ENCODE data around the gene GPANK1. TPM values are rescaled to one million over a fixed set of nuclear protein-coding genes. Genes with fewer than 3 reads are reported as not detected.
A peak's percentile ranks its signal among the peaks of the same experiment; 100 is the strongest.

The GPANK1 gene
- total RNA-seq, 2 donors from 2014 or later: 16.1 to 21.3 TPM

DNA sequence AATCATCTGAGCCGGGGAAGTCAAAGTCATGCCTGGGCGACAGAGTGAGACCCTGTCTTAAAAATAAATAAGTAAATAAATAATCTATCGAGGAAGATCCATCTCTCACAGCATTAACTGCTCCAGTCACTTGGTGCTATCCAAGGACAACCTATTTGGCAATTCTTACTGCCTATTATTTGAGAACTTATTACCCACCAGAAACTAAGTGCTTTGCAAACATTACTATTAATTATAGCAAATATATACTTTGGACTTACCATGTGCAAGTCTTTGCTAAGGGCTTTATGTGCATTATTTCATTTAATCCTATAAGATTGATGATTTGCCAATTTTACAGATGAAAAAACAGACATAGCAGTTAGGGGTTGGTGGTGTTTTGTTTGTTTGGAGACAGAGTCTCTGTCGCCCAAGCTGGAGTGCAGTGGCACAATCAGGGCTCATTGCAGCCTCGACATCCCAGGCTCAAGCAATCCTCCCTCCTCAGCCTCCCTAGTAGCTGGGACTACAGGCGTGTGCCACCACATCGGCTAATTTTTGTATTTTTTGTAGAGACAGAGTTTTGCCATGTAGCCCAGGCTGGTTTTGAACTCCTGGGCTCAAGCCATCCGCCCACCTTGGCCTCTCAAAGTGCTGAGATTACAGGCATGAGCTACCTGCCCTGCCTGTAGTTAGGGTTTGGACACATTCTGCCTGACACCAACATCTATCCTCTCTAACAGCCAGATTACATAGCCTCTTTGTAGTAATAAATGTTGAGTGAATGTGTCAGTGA lies 10.0 kb downstream of the GPANK1 start:
- Histone ChIP-seq H3K4me1 (ENCODE audit: control insufficient read depth, insufficient read depth, low read length) (peaks cover 13% of the 10 kb centered on the region), H3K4me3 (ENCODE audit: low read length) (no peak overlapping the region), H3K27me3 (ENCODE audit: control insufficient read depth, insufficient read depth, low read length, poor library complexity, severe bottlenecking) (no peaks in the 10 kb centered on the region), H3K9me3 (ENCODE audit: control insufficient read depth, low read length) (no peaks in the 10 kb centered on the region), H3K27ac (ENCODE audit: low read depth, low read length) (no peak overlapping the region), H3K9ac (ENCODE audit: extremely low read depth, low read length, poor library complexity, severe bottlenecking) (no peak overlapping the region), H3K36me3 (ENCODE audit: control insufficient read depth, insufficient read depth, low read length) (peaks cover 14% of the 10 kb centered on the region)
- DNase-seq: no peak
- Mint-ChIP-seq H3K36me3 (ENCODE audit: low read depth) (peaks cover 33% of the 10 kb centered on the region), H3K9me3 (no peaks in the 10 kb centered on the region), H3K4me1 (peaks cover 14% of the 10 kb centered on the region), H3K4me3 (no peak overlapping the region), H3K27ac (no peak overlapping the region), H3K27me3 (ENCODE audit: insufficient read depth) (no peaks in the 10 kb centered on the region)
- TF ChIP-seq, protein P1, sequence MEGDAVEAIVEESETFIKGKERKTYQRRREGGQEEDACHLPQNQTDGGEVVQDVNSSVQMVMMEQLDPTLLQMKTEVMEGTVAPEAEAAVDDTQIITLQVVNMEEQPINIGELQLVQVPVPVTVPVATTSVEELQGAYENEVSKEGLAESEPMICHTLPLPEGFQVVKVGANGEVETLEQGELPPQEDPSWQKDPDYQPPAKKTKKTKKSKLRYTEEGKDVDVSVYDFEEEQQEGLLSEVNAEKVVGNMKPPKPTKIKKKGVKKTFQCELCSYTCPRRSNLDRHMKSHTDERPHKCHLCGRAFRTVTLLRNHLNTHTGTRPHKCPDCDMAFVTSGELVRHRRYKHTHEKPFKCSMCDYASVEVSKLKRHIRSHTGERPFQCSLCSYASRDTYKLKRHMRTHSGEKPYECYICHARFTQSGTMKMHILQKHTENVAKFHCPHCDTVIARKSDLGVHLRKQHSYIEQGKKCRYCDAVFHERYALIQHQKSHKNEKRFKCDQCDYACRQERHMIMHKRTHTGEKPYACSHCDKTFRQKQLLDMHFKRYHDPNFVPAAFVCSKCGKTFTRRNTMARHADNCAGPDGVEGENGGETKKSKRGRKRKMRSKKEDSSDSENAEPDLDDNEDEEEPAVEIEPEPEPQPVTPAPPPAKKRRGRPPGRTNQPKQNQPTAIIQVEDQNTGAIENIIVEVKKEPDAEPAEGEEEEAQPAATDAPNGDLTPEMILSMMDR (conservative IDR thresholded peaks at IDR 0.05): no peak
- WGBS, 2 experiments (ENCODE audit: insufficient coverage in 1 of 2, insufficient read length in 1 of 2): 85 to 97% methylated on average over 3 to 8 of the region's 8 CpGs

DNA sequence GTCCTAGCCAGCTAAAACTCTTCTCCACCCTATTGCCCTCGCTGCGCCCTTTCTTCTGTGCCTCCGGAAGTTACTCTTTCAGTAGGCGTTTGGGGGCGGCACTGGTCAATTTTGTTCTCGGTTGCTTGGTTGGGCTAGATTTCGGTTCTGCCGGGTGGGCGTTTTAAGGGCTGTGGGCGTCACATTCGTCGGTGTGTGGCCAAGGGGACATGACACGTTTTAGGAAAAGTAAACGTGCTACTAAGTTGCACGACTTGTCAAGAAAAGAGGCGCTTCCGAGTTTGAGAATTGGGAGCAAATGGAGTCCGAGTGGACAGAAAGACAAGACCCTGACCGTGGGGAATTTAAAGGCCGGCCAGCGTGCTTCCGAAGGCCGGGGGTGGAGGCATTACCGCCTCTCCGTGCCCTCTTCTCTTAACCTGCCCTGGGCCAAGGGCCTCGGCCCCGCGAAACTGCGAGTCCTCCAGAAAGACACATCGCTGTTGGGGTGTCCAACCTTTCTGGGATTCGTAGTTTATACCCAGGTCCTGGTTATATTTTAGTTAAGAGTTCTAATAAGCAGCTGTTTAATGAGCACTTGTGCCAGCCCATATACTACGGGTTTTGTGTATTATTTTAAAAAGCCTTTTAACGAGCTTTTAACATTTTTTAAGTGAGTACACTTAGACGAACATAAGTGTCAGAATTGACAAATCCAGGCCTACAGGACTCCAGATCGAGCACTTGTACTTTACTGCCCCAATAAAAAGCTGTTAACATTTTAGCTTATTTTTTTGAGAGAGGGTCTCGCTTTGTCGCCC lies 11.7 kb downstream of the GPANK1 start:
- H3K27me3 ChIP-seq (ENCODE audit: control insufficient read depth, insufficient read depth, low read length, poor library complexity, severe bottlenecking): no peaks in the 10 kb centered on the region
- H3K4me3 ChIP-seq (ENCODE audit: low read length): peak overlapping the region; percentile 92
- H3K4me1 ChIP-seq (ENCODE audit: control insufficient read depth, insufficient read depth, low read length): peaks cover 5% of the 10 kb centered on the region
- H3K9ac ChIP-seq (ENCODE audit: extremely low read depth, low read length, poor library complexity, severe bottlenecking): peak overlapping the region; percentile 84
- WGBS, 2 experiments (ENCODE audit: insufficient coverage in 1 of 2, insufficient read length in 1 of 2): 19 to 23% methylated on average over 27 to 37 of the region's 37 CpGs
- Mint-ChIP-seq H3K4me1 (peaks cover 10% of the 10 kb centered on the region), H3K27me3 (ENCODE audit: insufficient read depth) (no peaks in the 10 kb centered on the region), H3K4me3 (peak overlapping the region; percentile 98), H3K27ac (peak overlapping the region; percentile 100), H3K9me3 (no peaks in the 10 kb centered on the region), H3K36me3 (ENCODE audit: low read depth) (peaks cover 46% of the 10 kb centered on the region)
- peak; percentile 95 for DNase-seq
- peaks cover 30% of the 10 kb centered on the region for H3K36me3 ChIP-seq (ENCODE audit: control insufficient read depth, insufficient read depth, low read length)
- peak overlapping the region; percentile 99 for H3K27ac ChIP-seq (ENCODE audit: low read depth, low read length)
- H3K9me3 ChIP-seq (ENCODE audit: control insufficient read depth, low read length): no peaks in the 10 kb centered on the region
- TF ChIP-seq, protein P1 (conservative IDR thresholded peaks at IDR 0.05): peak; percentile 31

DNA sequence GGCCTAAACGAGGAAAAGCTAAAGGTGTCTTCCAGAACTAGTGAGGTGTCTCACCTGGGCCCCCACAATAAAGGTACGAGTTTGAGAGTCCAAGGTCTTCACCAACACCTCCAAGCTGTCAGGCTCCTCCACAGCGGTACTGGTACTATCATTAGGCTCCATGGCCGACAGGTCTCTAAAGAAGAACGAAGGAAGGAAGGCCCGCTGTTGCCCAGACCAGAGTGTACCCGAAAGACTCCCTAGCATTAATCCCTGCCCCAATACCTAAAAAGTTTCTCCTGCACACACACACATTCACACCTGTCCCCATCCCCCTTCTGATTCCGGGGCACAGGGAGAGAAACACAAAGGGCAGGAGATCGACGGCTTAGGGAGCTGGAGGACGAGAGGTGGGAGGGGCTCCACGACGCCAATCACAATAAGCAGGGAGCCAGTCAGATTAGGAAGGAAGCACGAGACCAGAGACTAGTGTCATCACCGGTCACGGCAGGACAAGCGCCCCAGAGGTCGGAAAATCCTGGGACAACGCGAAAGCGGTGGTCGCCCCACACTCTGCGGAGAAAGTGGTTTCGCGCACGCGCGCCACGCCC lies 13.1 kb downstream of the GPANK1 start:
- Mint-ChIP-seq H3K4me3 (peak overlapping the region; percentile 98), H3K27me3 (ENCODE audit: insufficient read depth) (no peaks in the 10 kb centered on the region), H3K9me3 (no peaks in the 10 kb centered on the region), H3K4me1 (peaks cover 10% of the 10 kb centered on the region), H3K27ac (peak overlapping the region; percentile 100), H3K36me3 (ENCODE audit: low read depth) (peaks cover 49% of the 10 kb centered on the region)
- DNase-seq: no peak
- peaks cover 42% of the 10 kb centered on the region for H3K36me3 ChIP-seq (ENCODE audit: control insufficient read depth, insufficient read depth, low read length)
- H3K9ac ChIP-seq (ENCODE audit: extremely low read depth, low read length, poor library complexity, severe bottlenecking): peak overlapping the region; percentile 84
- H3K9me3 ChIP-seq (ENCODE audit: control insufficient read depth, low read length): no peaks in the 10 kb centered on the region
- H3K27ac ChIP-seq (ENCODE audit: low read depth, low read length): peak overlapping the region; percentile 99
- TF ChIP-seq, protein P1 (conservative IDR thresholded peaks at IDR 0.05): no peak
- 4% methylated on average over 22 to 29 of the region's 29 CpGs for whole genome bisulfite sequencing, 2 experiments (ENCODE audit: insufficient coverage in 1 of 2, insufficient read length in 1 of 2)
- peak overlapping the region; percentile 92 for H3K4me3 ChIP-seq (ENCODE audit: low read length)
- peaks cover 5% of the 10 kb centered on the region for H3K4me1 ChIP-seq (ENCODE audit: control insufficient read depth, insufficient read depth, low read length)
- no peaks in the 10 kb centered on the region for H3K27me3 ChIP-seq (ENCODE audit: control insufficient read depth, insufficient read depth, low read length, poor library complexity, severe bottlenecking)

All from endodermal cell (in vitro differentiated cells).